ENCODE results near the gene OVAAL. TPM values are rescaled to one million over a fixed set of nuclear protein-coding genes. Genes with fewer than 3 reads are reported as not detected.
A peak's percentile ranks its signal among the peaks of the same experiment; 100 is the strongest.

The OVAAL gene
- total and polyA plus RNA-seq, 9 of the 15 experiments (the other 6 are each of a cell fraction or from before 2014, with no cell fraction given): 0.04 to 0.18 (median 0.08) TPM; not detected in 4

DNA sequence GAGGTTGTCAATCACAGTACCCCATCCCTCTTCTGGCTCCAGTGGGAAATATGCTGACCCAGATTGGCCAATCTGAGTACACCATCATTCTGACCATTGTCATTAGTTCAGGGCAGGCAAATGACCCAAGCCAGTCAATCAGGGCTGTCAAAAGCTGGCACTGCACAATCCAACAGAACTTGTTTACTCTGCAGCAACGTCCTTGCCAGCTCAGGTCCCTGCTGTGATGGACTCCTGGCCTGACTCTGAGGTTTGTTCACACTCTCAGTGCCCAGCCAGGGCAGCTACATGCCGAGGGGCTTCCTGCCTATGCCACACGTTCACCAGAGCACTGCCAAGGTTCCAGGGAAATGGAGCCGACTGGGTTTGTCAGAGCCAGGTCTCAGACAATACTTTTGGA lies 14.7 kb upstream of the OVAAL start:
- H3K79me2 ChIP-seq (ENCODE audit: control insufficient read depth, insufficient read depth, low read length): no peaks in the 10 kb centered on the region
- ChIA-PET POLR2A (interaction anchor here (1.1 kb wide), 1 partner anchor 616 kb away, joined by 3 read pairs; no protein-coding TSS in a partner anchor), CTCF (ENCODE audit: low intra/inter-chr PET ratio) (no interaction called here)
- ATAC-seq: no peak
- no peak for DNase-seq (ENCODE audit: extremely low read depth in 1 of 4, low spot score in 3 of 4)
- FAIRE-seq: no peak
- H3K27ac ChIP-seq (ENCODE audit: extremely low read depth, low read depth, low read length): no peak overlapping the region
- no peaks in the 10 kb centered on the region; a peak in 1 of 5 replicates for H3K4me1 ChIP-seq (replicated peaks in 1 of 2; ENCODE audit: control insufficient read depth in 2 of 2, insufficient read depth in 2 of 2, low read length in 2 of 2)
- no peaks in the 10 kb centered on the region for H3K9me3 ChIP-seq (replicated peaks; ENCODE audit: control insufficient read depth, insufficient read depth, low read depth, low read length)
- BruUV-seq (replicated peaks): no TSS peak
- H4K20me1 ChIP-seq (replicated peaks; ENCODE audit: control insufficient read depth, insufficient read depth, low read length): no peaks in the 10 kb centered on the region
- no peak overlapping the region for H3K4me2 ChIP-seq (ENCODE audit: insufficient read depth, low read length)
- no peaks in the 10 kb centered on the region for H3K36me3 ChIP-seq (ENCODE audit: control insufficient read depth, insufficient read depth, low read length)
- H3K9me1 ChIP-seq (ENCODE audit: control insufficient read depth, insufficient read depth, low read length): no peaks in the 10 kb centered on the region
- intact Hi-C loops (cut with micrococcal nuclease): no loop called here
- WGBS (ENCODE audit: insufficient coverage, low coverage, missing lambda C conversion rate): 21% methylated on average over 4 of the region's 4 CpGs
- no peak overlapping the region for H2AFZ ChIP-seq (ENCODE audit: low read depth, low read length)
- no peaks in the 10 kb centered on the region for H3K27me3 ChIP-seq (ENCODE audit: control insufficient read depth in 2 of 2, insufficient read depth in 2 of 2, low read length in 2 of 2)
- H3K4me3 ChIP-seq: no peak overlapping the region
- TF ChIP-seq HLTF (IDR thresholded peaks at IDR 0.05) (no peak), ZNF699 (CRISPR knock-in tag; IDR thresholded peaks at IDR 0.05; ENCODE audit: insufficient replicate concordance) (no peak), MCM3 (IDR thresholded peaks at IDR 0.05) (no peak), CBFB (CRISPR knock-in tag; IDR thresholded peaks at IDR 0.05) (no peak), NR2F6 (CRISPR knock-in tag; IDR thresholded peaks at IDR 0.05) (no peak), ELF2 (CRISPR knock-in tag; IDR thresholded peaks at IDR 0.05) (no peak), RNF2 (IDR thresholded peaks at IDR 0.05) (no peak)
- TF ChIP-seq, protein P1, sequence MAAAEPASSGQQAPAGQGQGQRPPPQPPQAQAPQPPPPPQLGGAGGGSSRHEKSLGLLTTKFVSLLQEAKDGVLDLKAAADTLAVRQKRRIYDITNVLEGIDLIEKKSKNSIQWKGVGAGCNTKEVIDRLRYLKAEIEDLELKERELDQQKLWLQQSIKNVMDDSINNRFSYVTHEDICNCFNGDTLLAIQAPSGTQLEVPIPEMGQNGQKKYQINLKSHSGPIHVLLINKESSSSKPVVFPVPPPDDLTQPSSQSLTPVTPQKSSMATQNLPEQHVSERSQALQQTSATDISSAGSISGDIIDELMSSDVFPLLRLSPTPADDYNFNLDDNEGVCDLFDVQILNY (CRISPR knock-in tag; IDR thresholded peaks at IDR 0.05): no peak
- TF ChIP-seq, protein P2, sequence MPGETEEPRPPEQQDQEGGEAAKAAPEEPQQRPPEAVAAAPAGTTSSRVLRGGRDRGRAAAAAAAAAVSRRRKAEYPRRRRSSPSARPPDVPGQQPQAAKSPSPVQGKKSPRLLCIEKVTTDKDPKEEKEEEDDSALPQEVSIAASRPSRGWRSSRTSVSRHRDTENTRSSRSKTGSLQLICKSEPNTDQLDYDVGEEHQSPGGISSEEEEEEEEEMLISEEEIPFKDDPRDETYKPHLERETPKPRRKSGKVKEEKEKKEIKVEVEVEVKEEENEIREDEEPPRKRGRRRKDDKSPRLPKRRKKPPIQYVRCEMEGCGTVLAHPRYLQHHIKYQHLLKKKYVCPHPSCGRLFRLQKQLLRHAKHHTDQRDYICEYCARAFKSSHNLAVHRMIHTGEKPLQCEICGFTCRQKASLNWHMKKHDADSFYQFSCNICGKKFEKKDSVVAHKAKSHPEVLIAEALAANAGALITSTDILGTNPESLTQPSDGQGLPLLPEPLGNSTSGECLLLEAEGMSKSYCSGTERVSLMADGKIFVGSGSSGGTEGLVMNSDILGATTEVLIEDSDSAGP (CRISPR knock-in tag; IDR thresholded peaks at IDR 0.05): no peak
- H3K9ac ChIP-seq (ENCODE audit: insufficient read depth in 1 of 2, low read depth in 2 of 2, low read length in 2 of 2): peak overlapping the region in 1 of 2 experiments; percentile 41; a peak in 1 of 4 replicates
- in situ Hi-C loops (cut with MboI): no loop called here
